Neutrophil (primary cell): ENCODE data around the gene GLDC.

Experiments
- H3K27ac ChIP-seq: fragments of 200-600 bp; sonication (generic); 2 replicates; pipeline ENCODE4 v1.5.1; 2016; ENCODE audit warnings: mild to moderate bottlenecking, moderate library complexity
- H3K27me3 ChIP-seq: fragments of 200-600 bp; sonication (generic); 2 replicates; pipeline ENCODE4 v1.6.0; 2016; ENCODE audit warnings: mild to moderate bottlenecking
- H3K36me3 ChIP-seq: fragments of 200-600 bp; sonication (generic); 2 replicates; pipeline ENCODE4 v1.5.1; 2017
- H3K4me1 ChIP-seq, 2 experiments: fragments of 200-600 bp in 1 of 2; sonication (generic) in 1 of 2; 1 replicate in 1 of 2; 2 replicates in 1 of 2; pipeline versions ENCODE4 v1.5.1 to v1.6.1; 2013 to 2016; ENCODE audit warnings: low read depth in 1 of 2, low read length in 1 of 2, mild to moderate bottlenecking in 1 of 2, moderate library complexity in 1 of 2; ENCODE audit not compliant: control insufficient read depth in 1 of 2, insufficient read depth in 1 of 2
- H3K4me3 ChIP-seq, 2 experiments: fragments of 200-600 bp in 1 of 2; sonication (generic) in 1 of 2; 1 replicate in 1 of 2; 2 replicates in 1 of 2; pipeline ENCODE4 v1.5.1; 2013 to 2016; ENCODE audit warnings: low read depth in 1 of 2, low read length in 1 of 2, mild to moderate bottlenecking in 1 of 2, moderate library complexity in 1 of 2
- H3K9me3 ChIP-seq: fragments of 200-600 bp; sonication (generic); 2 replicates; pipeline ENCODE4 v1.5.1; 2016
- TF ChIP-seq, protein P1 (sequence below): fragments of 200-600 bp; sonication (generic); IDR thresholded peaks from 2 replicates; pipeline ENCODE4 v1.5.1; 2016; ENCODE audit warnings: antibody characterized with exemption

GLDC gene

DNA sequence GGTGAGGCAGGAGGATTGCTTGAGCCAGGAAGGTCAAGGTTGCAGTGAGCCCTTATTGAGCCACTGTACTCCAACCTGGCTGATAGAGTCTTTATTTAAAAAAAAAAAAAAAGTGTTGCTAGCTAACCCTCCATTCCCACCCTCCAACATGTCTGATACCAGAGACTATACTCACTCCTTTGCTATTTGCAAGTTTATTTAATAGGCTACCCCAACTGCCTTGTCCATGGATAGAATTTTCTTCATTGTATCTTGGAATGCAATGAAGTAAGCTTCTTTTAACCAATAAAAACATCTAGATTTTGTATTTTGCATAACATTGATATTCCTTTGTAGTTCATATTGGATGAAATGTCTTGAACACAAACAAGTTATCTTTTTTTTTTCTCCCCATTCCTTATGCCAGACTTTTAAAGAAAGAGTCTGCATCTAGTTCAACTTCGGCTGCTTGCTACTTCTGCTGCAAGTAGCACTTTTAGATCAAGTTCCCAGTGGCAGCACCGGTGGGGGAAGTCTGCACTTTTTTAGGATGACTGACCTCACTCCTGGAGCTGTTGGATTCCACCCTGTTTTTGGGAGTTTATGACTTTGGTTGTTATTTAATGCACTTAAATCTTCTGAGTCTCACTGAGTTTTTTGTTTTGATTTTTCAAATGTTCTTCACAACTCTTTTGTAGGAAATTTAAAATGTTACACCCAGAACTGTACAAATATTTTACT is 120.0 kb downstream of the GLDC start:
- no peaks in the 10 kb centered on the region for H3K4me1 ChIP-seq
- no peaks in the 10 kb centered on the region for H3K27me3 ChIP-seq
- TF ChIP-seq, protein P1, sequence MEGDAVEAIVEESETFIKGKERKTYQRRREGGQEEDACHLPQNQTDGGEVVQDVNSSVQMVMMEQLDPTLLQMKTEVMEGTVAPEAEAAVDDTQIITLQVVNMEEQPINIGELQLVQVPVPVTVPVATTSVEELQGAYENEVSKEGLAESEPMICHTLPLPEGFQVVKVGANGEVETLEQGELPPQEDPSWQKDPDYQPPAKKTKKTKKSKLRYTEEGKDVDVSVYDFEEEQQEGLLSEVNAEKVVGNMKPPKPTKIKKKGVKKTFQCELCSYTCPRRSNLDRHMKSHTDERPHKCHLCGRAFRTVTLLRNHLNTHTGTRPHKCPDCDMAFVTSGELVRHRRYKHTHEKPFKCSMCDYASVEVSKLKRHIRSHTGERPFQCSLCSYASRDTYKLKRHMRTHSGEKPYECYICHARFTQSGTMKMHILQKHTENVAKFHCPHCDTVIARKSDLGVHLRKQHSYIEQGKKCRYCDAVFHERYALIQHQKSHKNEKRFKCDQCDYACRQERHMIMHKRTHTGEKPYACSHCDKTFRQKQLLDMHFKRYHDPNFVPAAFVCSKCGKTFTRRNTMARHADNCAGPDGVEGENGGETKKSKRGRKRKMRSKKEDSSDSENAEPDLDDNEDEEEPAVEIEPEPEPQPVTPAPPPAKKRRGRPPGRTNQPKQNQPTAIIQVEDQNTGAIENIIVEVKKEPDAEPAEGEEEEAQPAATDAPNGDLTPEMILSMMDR: no peak
- no peak overlapping the region for H3K4me3 ChIP-seq
- no peak overlapping the region for H3K27ac ChIP-seq
- H3K9me3 ChIP-seq: no peaks in the 10 kb centered on the region
- no peaks in the 10 kb centered on the region for H3K36me3 ChIP-seq

DNA sequence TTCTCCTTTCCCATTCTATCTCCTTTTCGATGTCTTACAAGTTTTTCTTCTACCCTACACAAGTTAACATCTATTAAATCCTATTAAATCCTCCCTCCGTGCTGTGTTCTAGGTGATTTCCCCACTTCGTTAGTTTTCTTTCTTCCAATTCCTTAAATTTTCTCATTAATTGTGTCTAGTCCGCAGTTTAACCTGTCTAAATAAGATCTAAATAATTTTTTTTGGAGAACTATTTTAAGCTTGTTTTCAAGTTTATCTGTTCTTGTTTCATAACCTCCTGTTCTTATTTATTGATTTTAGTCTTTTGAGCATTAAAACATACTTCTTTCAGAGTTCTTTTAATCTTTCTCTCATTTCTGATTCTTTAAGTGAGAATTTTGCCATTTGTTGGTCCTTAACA is 123.3 kb downstream of the GLDC start:
- H3K4me3 ChIP-seq: no peak overlapping the region
- no peaks in the 10 kb centered on the region for H3K27me3 ChIP-seq
- H3K27ac ChIP-seq: no peak overlapping the region
- no peaks in the 10 kb centered on the region for H3K36me3 ChIP-seq
- H3K9me3 ChIP-seq: no peaks in the 10 kb centered on the region
- H3K4me1 ChIP-seq: no peaks in the 10 kb centered on the region
- TF ChIP-seq, protein P1: no peak

DNA sequence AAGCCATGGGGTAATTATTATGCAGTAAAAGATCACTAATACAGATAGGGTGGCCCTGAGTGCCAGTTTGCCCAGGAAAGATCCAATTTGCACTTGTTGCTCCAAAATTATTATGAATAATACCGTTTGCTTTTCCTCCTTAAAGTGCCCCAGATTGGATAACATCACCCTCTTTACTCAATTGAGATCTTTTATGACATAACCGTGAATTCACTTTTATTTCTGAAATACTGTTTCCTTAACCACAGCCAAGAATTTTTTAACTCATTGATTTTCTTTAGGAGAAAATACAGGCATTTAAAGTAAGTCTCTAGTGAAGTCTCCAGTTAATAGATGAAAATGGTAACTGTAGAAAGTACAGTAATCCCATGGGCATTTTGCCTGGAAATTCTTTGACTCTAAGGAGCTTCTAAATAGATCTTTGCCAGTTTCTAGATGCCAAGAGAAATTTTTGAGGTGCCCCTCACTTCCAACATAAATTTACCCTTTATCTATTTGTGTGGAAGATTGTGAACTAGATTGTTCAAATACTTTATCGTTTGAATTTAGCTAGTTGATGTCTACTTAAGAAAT is 133.4 kb downstream of the GLDC start:
- H3K4me1 ChIP-seq: no peaks in the 10 kb centered on the region
- H3K36me3 ChIP-seq: peaks cover 10% of the 10 kb centered on the region
- H3K27ac ChIP-seq: no peak overlapping the region
- H3K9me3 ChIP-seq: no peaks in the 10 kb centered on the region
- H3K27me3 ChIP-seq: no peaks in the 10 kb centered on the region
- TF ChIP-seq, protein P1: no peak
- H3K4me3 ChIP-seq: no peak overlapping the region

DNA sequence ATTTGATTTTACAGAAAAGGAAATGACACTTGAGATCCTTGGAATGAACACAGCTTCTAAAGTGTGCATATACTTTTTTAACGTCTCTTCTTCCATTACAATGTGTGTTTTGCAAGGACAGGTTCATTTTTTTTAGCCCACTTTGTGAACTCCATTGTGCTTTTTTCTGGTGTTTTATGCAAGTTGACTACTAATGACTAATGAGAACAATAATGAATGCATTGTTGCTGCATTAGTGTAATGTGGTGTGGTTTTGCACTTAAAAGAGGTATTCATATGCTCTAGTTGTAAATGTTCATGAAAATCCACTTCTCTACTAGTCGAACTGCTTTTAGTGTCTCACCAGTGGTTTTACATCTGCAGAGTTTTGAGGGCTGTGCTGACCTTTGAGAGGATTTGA is 139.0 kb downstream of the GLDC start:
- TF ChIP-seq, protein P1: no peak
- no peak overlapping the region for H3K4me3 ChIP-seq
- peaks cover 55% of the 10 kb centered on the region for H3K36me3 ChIP-seq
- H3K27ac ChIP-seq: no peak overlapping the region
- no peaks in the 10 kb centered on the region for H3K9me3 ChIP-seq
- H3K4me1 ChIP-seq: no peaks in the 10 kb centered on the region
- no peaks in the 10 kb centered on the region for H3K27me3 ChIP-seq

DNA sequence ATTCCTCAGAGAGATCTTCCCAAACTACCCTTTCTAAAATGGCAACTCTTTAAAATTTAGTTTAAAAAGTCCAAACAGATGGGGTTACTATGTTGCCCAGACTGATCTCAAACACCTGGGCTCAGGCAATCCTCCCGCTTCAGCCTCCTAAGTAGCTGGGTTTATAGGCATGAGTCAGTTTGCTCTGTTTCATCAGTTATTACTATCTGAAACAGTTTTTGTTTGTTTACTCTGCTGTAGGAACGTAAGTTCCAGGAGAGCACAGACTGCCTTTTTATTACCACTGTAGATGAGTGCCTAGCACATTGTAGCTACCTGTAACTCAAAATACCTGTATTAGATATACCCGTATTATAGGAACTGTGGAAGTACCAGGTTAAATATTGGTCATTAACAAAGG is 143.1 kb downstream of the GLDC start:
- no peak overlapping the region for H3K27ac ChIP-seq
- no peaks in the 10 kb centered on the region for H3K9me3 ChIP-seq
- H3K4me3 ChIP-seq: no peak overlapping the region
- TF ChIP-seq, protein P1: no peak
- H3K27me3 ChIP-seq: no peaks in the 10 kb centered on the region
- peaks cover 88% of the 10 kb centered on the region for H3K36me3 ChIP-seq
- H3K4me1 ChIP-seq: no peaks in the 10 kb centered on the region
